ENCODE results near the gene HLCS. TPM values are rescaled to one million over a fixed set of nuclear protein-coding genes. Genes with fewer than 3 reads are reported as not detected.

Gene HLCS
- total and polyA plus RNA-seq, 2 of the 8 experiments (the other 6 are each of a cell fraction or from before 2014, with no cell fraction given): 4.7 to 12.2 TPM

GRCh38 chr21:36783612-36784374 is 182.7 kb downstream of the HLCS start:
- Histone ChIP-seq H2AK5ac (ENCODE audit: low read depth, low read length) (no peak overlapping the region), H3K79me2 (ENCODE audit: control insufficient read depth in 1 of 2, insufficient read depth in 2 of 2, low read length in 2 of 2) (no peaks in the 10 kb centered on the region), H2BK120ac (replicated peaks; ENCODE audit: low read depth, low read length) (no peak overlapping the region), H3K27ac (ENCODE audit: low read depth, low read length) (no peak overlapping the region), H2BK15ac (ENCODE audit: low read length) (no peak overlapping the region), H3K14ac (ENCODE audit: insufficient read length) (no peak overlapping the region), H4K8ac (ENCODE audit: extremely low read depth, insufficient read depth, low read length) (no peak overlapping the region), H3K56ac (replicated peaks; ENCODE audit: insufficient read length, low read depth, low read length) (no peak overlapping the region), H2BK5ac (ENCODE audit: low read depth, low read length) (no peak overlapping the region), H3K79me1 (ENCODE audit: low read depth, low read length) (no peaks in the 10 kb centered on the region), H3K4me2 (ENCODE audit: insufficient read depth in 1 of 2, low read depth in 2 of 2, low read length in 2 of 2) (no peak overlapping the region), H3K9ac (replicated peaks in 1 of 4; ENCODE audit: extremely low read depth in 1 of 4, low read depth in 3 of 4, low read length in 3 of 4) (no peak overlapping the region), H4K91ac (replicated peaks; ENCODE audit: insufficient read length, low read length) (no peak overlapping the region), H4K5ac (ENCODE audit: insufficient read length, low read depth, low read length) (no peak overlapping the region), H3K9me3 (ENCODE audit: insufficient read depth in 2 of 2, low read depth in 1 of 2, low read length in 1 of 2) (peaks cover 7 to 9% of the 10 kb centered on the region in 2 experiments), H4K20me1 (replicated peaks in 1 of 2; ENCODE audit: control insufficient read depth in 1 of 2, insufficient read depth in 2 of 2, low read length in 2 of 2) (no peaks in the 10 kb centered on the region), H3K23ac (ENCODE audit: insufficient read length) (no peak overlapping the region), H2AFZ (ENCODE audit: low read length) (no peak overlapping the region), H3K4ac (replicated peaks; ENCODE audit: insufficient read length, low read depth, low read length) (no peak overlapping the region), H2BK12ac (ENCODE audit: low read depth, low read length) (no peak overlapping the region), H3K4me3 (ENCODE audit: extremely low read depth in 1 of 4, insufficient read depth in 2 of 4, low read depth in 3 of 4, low read length in 4 of 4) (no peak overlapping the region), H2BK20ac (ENCODE audit: low read length) (peak overlapping the region; percentile 43; the same call in 1 of the 2 replicates), H3K18ac (ENCODE audit: extremely low read depth, low read length) (no peak overlapping the region), H3K4me1 (replicated peaks in 1 of 4; ENCODE audit: control insufficient read depth in 3 of 4, insufficient read depth in 4 of 4, low read length in 3 of 4) (peaks cover 0 to 3% (median 1%) of the 10 kb centered on the region in 4 experiments; a peak in 5 of 7 replicates), H3K27me3 (replicated peaks in 1 of 4; ENCODE audit: control insufficient read depth in 3 of 4, extremely low read depth in 1 of 4, insufficient read depth in 3 of 4, low read length in 3 of 4) (no peaks in the 10 kb centered on the region), H3K36me3 (ENCODE audit: control insufficient read depth in 2 of 4, insufficient read depth in 4 of 4, low read length in 3 of 4) (no peaks in the 10 kb centered on the region; a peak in 1 of 8 replicates), H3K23me2 (ENCODE audit: low read depth, low read length) (no peaks in the 10 kb centered on the region)
- DNase-seq (ENCODE audit: low read depth in 1 of 2, low spot score in 2 of 2) (no peak), FAIRE-seq (no peak)
- ChIA-PET CTCF (ENCODE audit: partially characterized antibody) (interaction anchor here (0.6 to 1.4 kb wide), 6 partner anchors 11 to 153 kb away, joined by 3 to 5 read pairs (median 3); no protein-coding TSS in a partner anchor), POLR2A (ENCODE audit: partially characterized antibody) (no interaction called here)
- TF ChIP-seq RXRA (IDR thresholded peaks at IDR 0.05; ENCODE audit: insufficient read depth, low read depth, low read length) (no peak), RAD21 (IDR thresholded peaks at IDR 0.05 in 1 of 2, conservative IDR thresholded peaks at IDR 0.05 in 1 of 2; ENCODE audit: low read depth in 2 of 2, low read length in 2 of 2) (no peak)
- 95% methylated on average over 8 of the region's 8 CpGs; no CpG with 5 or more reads in 1 of the 2 experiments for WGBS, 2 experiments (ENCODE audit: extremely low coverage in 1 of 2, insufficient coverage in 1 of 2, insufficient read length in 1 of 2, insufficient replicate concordance in 2 of 2, low coverage in 1 of 2, low lambda C conversion rate in 2 of 2, missing lambda C conversion rate in 1 of 2)

All from H1 (cell line).